ENCODE measurements around the gene COL10A1.

The COL10A1 gene

DNA sequence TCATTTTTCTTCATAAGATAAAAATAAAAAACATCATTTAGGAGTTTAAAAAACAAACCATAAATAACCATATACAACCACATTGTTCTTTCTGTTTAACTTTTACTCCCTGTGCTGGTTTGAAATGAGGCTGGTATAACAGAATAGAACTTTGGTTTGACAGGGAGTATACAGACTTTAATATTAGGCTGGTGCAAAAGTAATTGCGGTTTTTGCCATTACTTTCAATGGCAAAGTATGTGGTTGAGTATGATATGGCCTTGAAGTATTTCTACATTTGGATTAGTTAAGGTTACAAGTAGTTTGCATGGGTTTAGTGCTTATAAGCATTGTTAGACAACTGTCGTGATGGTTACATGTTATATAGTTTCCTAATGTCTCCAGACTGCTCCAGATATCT, 29.0 kb upstream of the COL10A1 start:
- no peaks in the 10 kb centered on the region for H3K36me3 ChIP-seq (ENCODE audit: control insufficient read depth, insufficient read depth, low read length)
- no peak overlapping the region for H3K4me3 ChIP-seq (ENCODE audit: low read length)
- no peaks in the 10 kb centered on the region for H3K27me3 ChIP-seq (ENCODE audit: control insufficient read depth, insufficient read depth, low read length)
- H3K9me3 ChIP-seq (ENCODE audit: control insufficient read depth, low read length): no peaks in the 10 kb centered on the region
- no peak overlapping the region for H3K9ac ChIP-seq (ENCODE audit: low read length)
- no peaks in the 10 kb centered on the region for H3K4me1 ChIP-seq (ENCODE audit: control insufficient read depth, insufficient read depth, low read length)

DNA sequence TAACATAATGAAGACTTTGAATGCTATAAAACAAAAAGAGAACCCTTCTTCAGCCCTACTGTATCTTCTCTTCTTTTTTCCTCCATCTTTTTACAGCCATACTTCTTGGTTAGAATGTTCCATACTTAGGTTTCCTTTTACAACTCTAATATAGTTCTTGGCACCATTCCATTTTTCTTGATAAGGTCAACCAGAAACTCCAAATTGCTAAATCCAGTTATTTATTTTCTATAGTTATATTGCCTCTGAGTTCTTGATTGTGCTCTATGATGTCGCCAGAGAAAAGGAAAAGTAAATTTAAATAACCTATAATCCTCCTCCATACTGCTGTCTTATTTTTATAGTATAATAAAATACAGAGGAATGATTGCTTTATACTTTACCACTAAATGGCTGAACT, 26.7 kb upstream of the COL10A1 start:
- Histone ChIP-seq H3K9me3 (ENCODE audit: control insufficient read depth, low read length) (no peaks in the 10 kb centered on the region), H3K4me1 (ENCODE audit: control insufficient read depth, insufficient read depth, low read length) (no peaks in the 10 kb centered on the region), H3K27me3 (ENCODE audit: control insufficient read depth, insufficient read depth, low read length) (no peaks in the 10 kb centered on the region), H3K36me3 (ENCODE audit: control insufficient read depth, insufficient read depth, low read length) (no peaks in the 10 kb centered on the region), H3K4me3 (ENCODE audit: low read length) (no peak overlapping the region), H3K9ac (ENCODE audit: low read length) (no peak overlapping the region)

DNA sequence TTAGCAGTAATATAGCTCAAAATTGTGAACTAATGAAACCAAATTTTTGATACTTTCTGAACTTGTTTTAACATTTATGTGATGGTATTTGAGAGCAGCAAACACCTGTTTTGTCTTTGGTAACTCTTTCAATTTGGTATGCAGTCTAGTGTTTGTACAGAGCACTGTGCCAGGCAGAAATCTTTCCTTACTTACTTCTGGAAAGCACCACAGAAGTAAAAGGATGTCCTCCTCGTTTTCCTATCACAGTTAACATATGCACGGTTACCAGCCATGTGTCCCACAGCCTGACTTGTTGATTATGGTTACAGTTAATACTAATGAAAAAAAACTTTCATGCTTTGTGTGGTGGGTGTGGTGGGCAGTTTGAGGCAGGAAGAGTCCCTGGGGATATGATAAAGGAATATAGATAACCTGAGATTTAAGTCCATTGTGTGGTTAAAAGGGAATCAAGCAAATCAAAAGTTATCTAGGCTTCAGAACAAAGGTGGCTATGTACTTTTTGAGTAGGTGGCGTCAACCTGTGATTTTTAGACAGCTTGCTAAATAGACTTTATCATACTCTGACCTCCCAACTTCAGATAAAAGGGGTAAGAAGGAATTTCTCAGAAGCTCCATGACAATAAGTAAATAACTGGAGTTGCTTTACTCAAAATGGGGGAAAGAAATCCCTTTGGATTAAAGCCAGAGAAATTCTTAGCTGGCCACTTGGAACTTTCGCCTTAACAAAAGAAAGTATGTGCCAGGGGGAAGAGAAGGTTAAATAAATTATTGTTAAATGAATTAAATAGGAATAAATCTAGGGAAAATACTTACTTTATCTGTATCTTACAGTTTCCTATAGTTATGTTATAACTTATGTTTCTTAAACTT, 20.1 kb upstream of the COL10A1 start:
- Histone ChIP-seq H3K9me3 (ENCODE audit: control insufficient read depth, low read length) (no peaks in the 10 kb centered on the region), H3K4me3 (ENCODE audit: low read length) (no peak overlapping the region), H3K9ac (ENCODE audit: low read length) (no peak overlapping the region), H3K36me3 (ENCODE audit: control insufficient read depth, insufficient read depth, low read length) (no peaks in the 10 kb centered on the region), H3K4me1 (ENCODE audit: control insufficient read depth, insufficient read depth, low read length) (peaks cover 7% of the 10 kb centered on the region), H3K27me3 (ENCODE audit: control insufficient read depth, insufficient read depth, low read length) (no peaks in the 10 kb centered on the region)

DNA sequence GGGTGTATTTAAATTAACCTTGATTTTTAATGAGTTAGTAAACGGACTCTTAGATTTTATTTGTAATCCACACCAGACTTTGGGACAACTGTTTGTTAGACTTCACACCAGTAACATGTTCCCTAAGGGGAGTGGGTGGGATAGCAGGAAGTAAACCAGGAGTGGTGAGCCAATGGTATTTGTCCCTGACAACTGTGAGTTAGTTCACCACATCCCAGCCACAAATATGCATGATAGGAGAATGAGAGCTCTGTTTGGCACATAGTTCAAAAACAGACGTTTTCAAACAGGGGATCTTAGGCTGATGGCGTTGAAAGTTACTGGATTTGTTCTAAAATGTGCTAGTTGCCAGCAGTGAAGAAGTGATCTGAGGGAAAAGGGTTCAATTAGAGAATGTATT, 18.7 kb upstream of the COL10A1 start:
- H3K4me3 ChIP-seq (ENCODE audit: low read length): no peak overlapping the region
- peaks cover 7% of the 10 kb centered on the region for H3K4me1 ChIP-seq (ENCODE audit: control insufficient read depth, insufficient read depth, low read length)
- H3K27me3 ChIP-seq (ENCODE audit: control insufficient read depth, insufficient read depth, low read length): no peaks in the 10 kb centered on the region
- no peaks in the 10 kb centered on the region for H3K36me3 ChIP-seq (ENCODE audit: control insufficient read depth, insufficient read depth, low read length)
- no peak overlapping the region for H3K9ac ChIP-seq (ENCODE audit: low read length)
- no peaks in the 10 kb centered on the region for H3K9me3 ChIP-seq (ENCODE audit: control insufficient read depth, low read length)

DNA sequence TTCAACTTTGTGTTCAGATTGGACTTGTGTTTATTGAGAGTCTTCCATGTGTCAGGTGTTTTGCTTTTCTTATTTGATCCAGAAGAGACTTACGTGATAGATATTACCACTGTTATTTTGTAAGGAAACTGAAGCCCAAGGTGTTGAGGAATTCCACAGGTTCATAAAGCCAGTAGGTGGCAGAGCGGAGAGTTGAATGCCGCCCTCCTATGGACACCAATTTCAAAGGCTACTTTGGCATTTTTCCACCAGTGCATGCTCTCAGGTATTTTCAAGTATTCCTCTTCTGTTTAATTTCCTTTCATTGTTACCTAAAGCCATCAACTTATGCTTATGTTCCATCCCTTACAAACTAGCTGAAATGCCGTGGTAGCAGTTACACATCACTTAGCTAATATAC, 14.0 kb upstream of the COL10A1 start:
- H3K4me3 ChIP-seq (ENCODE audit: low read length): no peak overlapping the region
- H3K36me3 ChIP-seq (ENCODE audit: control insufficient read depth, insufficient read depth, low read length): no peaks in the 10 kb centered on the region
- H3K9me3 ChIP-seq (ENCODE audit: control insufficient read depth, low read length): no peaks in the 10 kb centered on the region
- no peaks in the 10 kb centered on the region for H3K27me3 ChIP-seq (ENCODE audit: control insufficient read depth, insufficient read depth, low read length)
- no peaks in the 10 kb centered on the region for H3K4me1 ChIP-seq (ENCODE audit: control insufficient read depth, insufficient read depth, low read length)
- H3K9ac ChIP-seq (ENCODE audit: low read length): no peak overlapping the region

DNA sequence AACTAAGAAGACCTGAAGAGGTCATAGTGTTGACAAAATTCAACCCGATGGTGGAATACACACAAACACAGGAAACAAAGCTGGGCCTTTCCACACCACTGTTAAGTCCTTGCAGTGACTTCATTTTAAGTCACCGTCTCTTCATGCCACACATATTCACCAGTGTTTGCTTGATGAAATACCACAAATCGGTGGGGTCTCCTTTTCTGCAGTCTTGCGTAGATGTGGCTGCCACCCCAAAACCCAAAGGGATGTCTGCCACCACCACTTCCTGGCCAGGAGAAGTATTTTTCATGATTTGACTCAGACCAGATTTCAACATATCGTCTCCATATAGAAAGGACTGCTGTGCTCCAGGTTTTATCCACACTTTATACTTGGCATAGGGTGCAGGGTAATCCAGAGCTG, 11.0 kb upstream of the COL10A1 start:
- Histone ChIP-seq H3K4me3 (ENCODE audit: low read length) (no peak overlapping the region), H3K9ac (ENCODE audit: low read length) (no peak overlapping the region), H3K4me1 (ENCODE audit: control insufficient read depth, insufficient read depth, low read length) (no peaks in the 10 kb centered on the region), H3K9me3 (ENCODE audit: control insufficient read depth, low read length) (no peaks in the 10 kb centered on the region), H3K27me3 (ENCODE audit: control insufficient read depth, insufficient read depth, low read length) (no peaks in the 10 kb centered on the region), H3K36me3 (ENCODE audit: control insufficient read depth, insufficient read depth, low read length) (no peaks in the 10 kb centered on the region)

DNA sequence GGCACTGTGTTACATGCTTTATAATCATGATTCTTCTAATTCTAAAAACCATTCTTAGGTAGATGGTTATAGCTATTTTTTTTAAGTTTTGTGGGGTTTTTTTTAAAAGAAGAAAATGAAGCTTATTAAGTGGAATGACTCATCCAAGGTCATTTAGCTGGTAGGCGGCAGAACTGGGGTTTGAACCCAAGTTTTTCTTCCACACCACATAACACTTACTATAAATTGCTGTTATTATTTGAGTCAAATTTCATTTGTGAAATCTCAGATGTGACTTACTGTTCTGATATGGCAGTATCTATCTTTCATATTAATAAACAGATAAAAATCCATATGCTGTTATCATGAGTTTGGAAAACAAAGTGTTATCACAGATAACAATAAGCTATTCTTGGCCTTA, 10.4 kb upstream of the COL10A1 start:
- no peaks in the 10 kb centered on the region for H3K9me3 ChIP-seq (ENCODE audit: control insufficient read depth, low read length)
- H3K4me1 ChIP-seq (ENCODE audit: control insufficient read depth, insufficient read depth, low read length): no peaks in the 10 kb centered on the region
- H3K9ac ChIP-seq (ENCODE audit: low read length): no peak overlapping the region
- H3K27me3 ChIP-seq (ENCODE audit: control insufficient read depth, insufficient read depth, low read length): no peaks in the 10 kb centered on the region
- H3K36me3 ChIP-seq (ENCODE audit: control insufficient read depth, insufficient read depth, low read length): no peaks in the 10 kb centered on the region
- no peak overlapping the region for H3K4me3 ChIP-seq (ENCODE audit: low read length)

DNA sequence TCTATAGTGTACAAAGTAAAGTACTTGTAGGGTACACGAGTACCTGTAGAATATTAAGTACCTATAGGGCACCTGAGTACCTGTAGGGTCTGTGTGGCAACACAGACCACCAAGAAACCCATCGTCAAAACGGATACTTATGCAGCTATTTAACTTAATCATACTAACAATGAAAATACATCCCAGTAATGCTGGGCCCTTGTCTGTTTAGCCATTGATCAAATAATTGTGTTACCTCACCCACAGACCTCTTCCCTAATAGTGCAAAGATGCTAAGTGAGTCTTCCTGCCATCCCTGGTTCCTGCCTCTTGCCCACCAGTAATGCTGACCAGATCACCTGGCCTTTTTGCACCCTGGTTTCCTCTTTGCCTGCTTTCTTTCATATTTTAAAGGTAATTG, 7.5 kb upstream of the COL10A1 start:
- no peaks in the 10 kb centered on the region for H3K36me3 ChIP-seq (ENCODE audit: control insufficient read depth, insufficient read depth, low read length)
- no peak overlapping the region for H3K9ac ChIP-seq (ENCODE audit: low read length)
- no peaks in the 10 kb centered on the region for H3K9me3 ChIP-seq (ENCODE audit: control insufficient read depth, low read length)
- H3K4me3 ChIP-seq (ENCODE audit: low read length): no peak overlapping the region
- no peaks in the 10 kb centered on the region for H3K4me1 ChIP-seq (ENCODE audit: control insufficient read depth, insufficient read depth, low read length)
- H3K27me3 ChIP-seq (ENCODE audit: control insufficient read depth, insufficient read depth, low read length): no peaks in the 10 kb centered on the region

DNA sequence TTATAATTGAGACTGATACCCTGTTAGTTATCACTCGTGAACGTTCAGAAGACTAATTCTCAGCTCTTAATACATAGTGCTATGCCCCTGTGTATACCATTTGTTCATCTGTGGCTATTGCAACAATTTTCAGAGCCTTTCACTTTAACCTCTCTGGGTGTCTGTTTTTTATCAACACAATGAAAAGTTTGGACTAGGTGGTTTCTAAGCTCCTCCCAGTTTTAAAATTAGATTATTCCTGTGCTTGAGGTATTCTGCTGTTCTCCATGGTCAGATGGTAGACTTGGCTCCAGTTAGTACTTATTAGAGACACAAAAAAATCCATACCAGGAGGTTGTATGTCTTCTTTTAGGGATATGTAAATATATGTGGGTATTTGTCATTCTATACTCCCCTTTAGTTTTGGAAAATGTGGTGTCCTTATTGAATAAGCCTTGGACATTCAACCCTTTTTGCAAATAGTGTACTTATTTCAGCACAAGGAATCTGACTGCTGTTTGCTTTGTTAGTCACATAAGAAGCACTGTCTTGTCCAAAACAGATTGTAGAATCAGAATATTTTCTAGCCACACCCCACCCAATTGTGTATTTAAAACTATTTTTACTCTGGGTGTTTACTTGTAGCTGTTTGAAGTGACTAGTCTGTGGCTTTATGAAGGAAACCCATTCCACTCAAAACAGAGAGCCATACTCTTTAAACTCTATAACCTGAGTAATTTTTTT, 2.0 kb upstream of the COL10A1 start:
- H3K36me3 ChIP-seq (ENCODE audit: control insufficient read depth, insufficient read depth, low read length): no peaks in the 10 kb centered on the region
- peaks cover 3% of the 10 kb centered on the region for H3K4me1 ChIP-seq (ENCODE audit: control insufficient read depth, insufficient read depth, low read length)
- no peaks in the 10 kb centered on the region for H3K27me3 ChIP-seq (ENCODE audit: control insufficient read depth, insufficient read depth, low read length)
- no peaks in the 10 kb centered on the region for H3K9me3 ChIP-seq (ENCODE audit: control insufficient read depth, low read length)
- H3K4me3 ChIP-seq (ENCODE audit: low read length): no peak overlapping the region
- H3K9ac ChIP-seq (ENCODE audit: low read length): no peak overlapping the region

DNA sequence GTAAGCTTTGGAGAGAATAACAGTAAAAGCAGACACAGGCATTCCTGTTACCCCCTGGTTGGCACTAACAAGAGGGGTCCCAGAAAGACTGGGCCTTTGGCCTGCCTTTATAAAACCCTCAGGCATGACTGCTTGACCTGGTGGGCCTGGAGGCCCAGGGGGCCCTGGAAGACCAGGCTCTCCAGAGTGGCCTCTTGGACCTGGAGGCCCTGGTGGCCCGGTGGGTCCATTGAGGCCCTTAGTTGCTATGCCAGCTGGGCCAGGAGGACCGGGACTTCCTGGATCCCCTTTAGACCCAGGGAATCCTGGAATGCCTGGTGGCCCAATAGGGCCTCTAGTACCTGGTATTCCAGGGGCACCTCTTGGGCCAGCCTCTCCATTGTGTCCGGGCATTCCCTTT, 5.5 kb downstream of the COL10A1 start:
- Histone ChIP-seq H3K4me3 (ENCODE audit: low read length) (no peak overlapping the region), H3K36me3 (ENCODE audit: control insufficient read depth, insufficient read depth, low read length) (no peaks in the 10 kb centered on the region), H3K27me3 (ENCODE audit: control insufficient read depth, insufficient read depth, low read length) (no peaks in the 10 kb centered on the region), H3K9ac (ENCODE audit: low read length) (no peak overlapping the region), H3K9me3 (ENCODE audit: control insufficient read depth, low read length) (no peaks in the 10 kb centered on the region), H3K4me1 (ENCODE audit: control insufficient read depth, insufficient read depth, low read length) (no peaks in the 10 kb centered on the region)

DNA sequence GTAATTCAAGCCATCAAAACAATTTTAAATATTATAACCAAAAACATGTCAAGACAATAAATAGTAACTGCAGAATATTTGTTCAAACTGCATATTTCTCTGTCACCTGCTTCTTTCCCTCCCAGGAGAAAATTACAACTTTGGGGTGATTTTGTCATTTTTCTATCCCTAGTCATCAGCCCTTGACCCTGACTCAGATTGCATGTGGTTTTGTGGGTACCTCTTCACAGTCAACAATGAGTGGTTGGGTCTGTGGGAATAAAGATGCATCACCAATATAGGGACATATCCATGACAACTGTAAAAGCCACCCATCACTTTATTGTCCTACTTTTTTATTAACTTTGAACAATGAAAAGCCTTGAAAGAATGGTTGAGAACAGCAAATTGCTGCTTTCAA, 7.3 kb downstream of the COL10A1 start:
- no peaks in the 10 kb centered on the region for H3K4me1 ChIP-seq (ENCODE audit: control insufficient read depth, insufficient read depth, low read length)
- no peaks in the 10 kb centered on the region for H3K9me3 ChIP-seq (ENCODE audit: control insufficient read depth, low read length)
- H3K4me3 ChIP-seq (ENCODE audit: low read length): no peak overlapping the region
- H3K36me3 ChIP-seq (ENCODE audit: control insufficient read depth, insufficient read depth, low read length): peaks cover 2% of the 10 kb centered on the region
- H3K27me3 ChIP-seq (ENCODE audit: control insufficient read depth, insufficient read depth, low read length): no peaks in the 10 kb centered on the region
- H3K9ac ChIP-seq (ENCODE audit: low read length): no peak overlapping the region

DNA sequence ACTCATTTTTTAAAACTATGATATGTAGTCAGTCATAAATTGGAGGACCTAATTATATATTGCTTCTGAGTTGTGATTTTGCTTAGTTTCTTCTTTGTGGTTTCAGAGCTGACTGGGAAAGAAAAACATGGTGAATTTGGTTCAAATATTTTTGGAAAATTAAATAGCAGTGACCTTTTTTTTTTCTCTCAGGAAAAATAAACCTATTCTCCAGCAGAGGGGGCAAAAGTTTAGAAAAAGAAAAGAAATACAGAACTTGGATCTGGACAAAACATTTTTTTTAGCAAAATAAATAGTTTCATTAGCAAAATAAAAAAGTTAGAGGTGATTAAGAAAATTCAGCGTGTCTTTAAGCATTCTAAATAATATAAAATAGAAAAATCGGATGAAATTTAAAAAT, 10.2 kb downstream of the COL10A1 start:
- no peak overlapping the region for H3K9ac ChIP-seq (ENCODE audit: low read length)
- no peaks in the 10 kb centered on the region for H3K4me1 ChIP-seq (ENCODE audit: control insufficient read depth, insufficient read depth, low read length)
- no peaks in the 10 kb centered on the region for H3K27me3 ChIP-seq (ENCODE audit: control insufficient read depth, insufficient read depth, low read length)
- peaks cover 3% of the 10 kb centered on the region for H3K36me3 ChIP-seq (ENCODE audit: control insufficient read depth, insufficient read depth, low read length)
- H3K4me3 ChIP-seq (ENCODE audit: low read length): no peak overlapping the region
- H3K9me3 ChIP-seq (ENCODE audit: control insufficient read depth, low read length): no peaks in the 10 kb centered on the region

All from mucosa of stomach (tissue), 1 donor.